T-helper 1 cell (primary cell): ENCODE results near the gene AKT3.
"Not testable (repeated sequence)": the region's sequence is repeated elsewhere in the genome, so short reads cannot be mapped to it uniquely, and the experiment has no call there.

Experiments
- DNase-seq, 5 donors: peaks; one replicate each; pipeline ENCODE4 v3.0.0-alpha.2; 2012 to 2020

Gene AKT3

GRCh38 chr1:243595527-243596210 lies 254.4 kb downstream of the AKT3 start:
- DNase-seq, result peak in 1 of 5 donors; percentile 63

- no peak for DNase-seq
Measured at GRCh38 chr1:243594455-243594854, 255.6 kb downstream of the AKT3 start.

DNA sequence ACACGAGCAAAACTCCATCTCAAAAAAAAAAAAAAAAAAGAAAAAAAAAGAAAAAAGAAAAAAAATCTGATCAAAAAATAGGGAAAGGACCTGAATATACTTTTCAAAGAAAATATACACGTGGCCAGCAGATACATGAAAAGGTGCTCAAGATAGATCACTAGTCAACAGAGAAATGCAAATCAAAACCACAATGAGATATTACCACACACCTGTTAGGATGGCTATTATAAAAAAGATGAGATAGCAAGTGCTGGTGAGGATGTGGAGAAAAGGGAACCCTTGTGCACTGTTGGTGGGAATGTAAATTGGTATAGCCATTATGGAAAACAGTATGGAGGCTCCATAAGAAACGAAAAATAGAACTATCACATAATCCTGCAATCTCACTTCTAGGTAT lies 260.8 kb downstream of the AKT3 start:
- DNase-seq, result not testable (repeated sequence)

GRCh38 chr1:243587823-243588560 lies 262.1 kb downstream of the AKT3 start:
- DNase-seq, result peak in 1 of 5 donors; percentile 82

- DNase-seq, result no peak
Measured at GRCh38 chr1:243587285-243587684, 262.8 kb downstream of the AKT3 start.

- DNase-seq, result no peak
Measured at GRCh38 chr1:243585982-243586381, 264.1 kb downstream of the AKT3 start.

GRCh38 chr1:243582326-243582725 lies 267.7 kb downstream of the AKT3 start:
- no peak for DNase-seq

DNA sequence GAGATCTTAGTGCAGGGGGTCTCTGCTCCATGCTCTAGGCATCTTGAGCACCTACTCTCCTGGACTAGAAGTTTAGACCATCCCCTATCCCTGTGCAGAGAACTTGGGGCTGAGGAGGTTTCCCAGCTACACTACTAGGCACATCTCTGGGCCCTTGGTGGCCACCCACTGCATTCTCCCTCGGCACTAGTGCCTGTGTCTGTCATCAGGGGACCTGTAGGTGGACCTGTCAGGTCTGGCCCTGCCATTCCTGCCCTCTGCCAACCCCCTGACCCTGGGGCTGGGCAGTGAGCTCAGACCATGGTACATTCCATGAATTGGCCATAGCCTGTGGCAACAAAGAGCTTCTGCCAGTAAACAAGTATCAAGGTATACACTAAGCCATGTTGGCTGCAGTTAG lies 269.1 kb downstream of the AKT3 start:
- DNase-seq, result no peak

- DNase-seq, result no peak
Measured at GRCh38 chr1:243580072-243580471, 270.0 kb downstream of the AKT3 start.

DNA sequence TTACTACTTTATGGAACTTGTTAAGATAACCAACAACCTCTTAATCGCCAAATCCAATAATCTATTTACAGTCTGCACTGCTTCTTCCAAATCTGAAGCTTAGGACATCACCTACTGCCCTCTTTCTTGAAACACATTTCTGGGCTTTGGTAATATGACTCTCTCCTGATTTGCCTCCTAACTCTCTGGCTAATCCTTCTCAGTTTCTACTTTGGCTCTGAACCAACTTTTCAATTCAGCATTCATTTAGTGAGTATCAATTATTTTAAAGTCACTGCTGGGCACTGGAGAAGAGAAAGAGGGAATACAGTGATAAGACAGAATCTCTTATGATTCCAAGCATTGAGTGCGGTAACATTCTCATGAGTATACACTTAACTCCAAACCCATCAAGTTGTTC lies 275.0 kb downstream of the AKT3 start:
- DNase-seq, result no peak

- no peak for DNase-seq
Measured at GRCh38 chr1:243572940-243573339, 277.1 kb downstream of the AKT3 start.

GRCh38 chr1:243568793-243569192 lies 281.2 kb downstream of the AKT3 start:
- no peak for DNase-seq

DNA sequence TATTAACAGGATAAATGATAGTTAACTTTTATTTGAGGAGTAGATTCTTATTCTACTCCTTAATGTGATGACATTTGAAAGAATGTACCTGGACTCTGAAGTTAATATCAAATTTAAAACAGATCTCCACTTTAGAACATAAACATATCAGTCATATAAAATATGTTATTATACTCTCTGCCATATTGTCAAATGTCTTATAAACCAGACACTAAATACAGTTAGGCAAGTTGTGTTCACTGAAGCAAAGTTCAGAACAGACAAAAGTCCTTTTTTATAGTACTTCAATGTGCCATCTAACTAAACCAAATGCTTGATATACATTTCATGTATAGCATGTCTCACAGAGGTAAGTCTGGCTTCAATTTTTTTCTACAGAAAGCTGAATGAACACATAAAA lies 285.2 kb downstream of the AKT3 start:
- no peak for DNase-seq

GRCh38 chr1:243563732-243564131 lies 286.3 kb downstream of the AKT3 start:
- no peak for DNase-seq

GRCh38 chr1:243562473-243562872 lies 287.6 kb downstream of the AKT3 start:
- DNase-seq, result no peak

GRCh38 chr1:243561588-243562319 lies 288.3 kb downstream of the AKT3 start:
- DNase-seq, result no peak

- no peak for DNase-seq
Measured at GRCh38 chr1:243559575-243560162, 290.4 kb downstream of the AKT3 start.

DNA sequence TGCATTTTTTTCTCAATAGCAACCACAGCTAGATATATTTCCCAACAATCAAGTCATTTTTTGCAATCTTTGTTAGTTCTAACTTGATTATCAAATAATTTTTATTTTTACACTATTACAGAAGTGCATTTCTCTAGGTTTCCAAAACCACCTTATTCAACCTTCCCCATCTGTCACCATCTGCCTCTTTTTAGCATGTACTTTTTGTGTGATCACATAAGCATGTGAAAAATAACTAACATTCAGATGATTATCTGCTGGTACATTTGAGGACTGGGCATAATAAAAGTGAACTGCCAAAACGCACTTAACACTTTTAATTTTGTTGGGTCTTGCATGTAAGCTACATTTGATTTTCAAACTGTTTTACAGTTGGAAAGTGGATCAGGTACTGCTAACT lies 291.5 kb downstream of the AKT3 start:
- no peak for DNase-seq

GRCh38 chr1:243557866-243558265 lies 292.2 kb downstream of the AKT3 start:
- no peak for DNase-seq

DNA sequence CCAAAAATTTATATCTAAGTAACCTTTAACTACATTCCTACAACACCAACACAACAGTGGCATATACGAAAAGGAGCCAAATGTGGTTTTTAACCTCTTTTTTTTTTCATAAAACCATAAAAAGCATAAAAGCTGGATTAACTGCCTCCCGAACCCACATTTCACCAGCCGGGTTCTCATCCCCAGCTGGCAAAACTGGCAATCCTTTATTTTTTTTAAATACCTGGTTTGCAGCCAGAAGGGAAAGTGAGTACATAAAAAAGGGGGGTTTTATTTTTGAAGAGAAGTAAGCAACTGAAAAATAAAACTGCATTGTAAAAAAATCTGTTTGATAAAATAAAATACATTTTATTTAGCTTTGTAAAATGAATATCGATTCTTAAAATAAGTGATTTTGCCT lies 295.4 kb downstream of the AKT3 start:
- DNase-seq, result no peak

DNA sequence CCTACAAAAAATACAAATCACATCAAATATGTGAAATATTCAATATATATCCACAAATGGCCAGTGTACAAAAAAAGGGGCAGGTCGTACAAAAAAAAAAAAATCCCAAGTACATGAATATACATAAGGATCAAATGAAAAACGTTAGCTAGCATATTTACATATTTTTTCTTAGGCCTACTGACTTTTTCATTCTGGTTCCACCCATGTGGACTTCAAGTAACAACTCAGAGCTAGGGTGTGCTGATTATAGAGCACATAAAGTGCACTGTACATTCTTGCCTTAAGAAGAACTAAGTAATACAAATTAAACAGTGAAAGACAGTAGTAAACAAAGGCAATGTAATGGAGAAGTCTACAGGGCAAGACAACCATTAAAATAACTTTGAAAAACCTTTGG lies 297.0 kb downstream of the AKT3 start:
- no peak for DNase-seq

- DNase-seq, result no peak
Measured at GRCh38 chr1:243550276-243550675, 299.8 kb downstream of the AKT3 start.

- DNase-seq, result no peak
Measured at GRCh38 chr1:243549791-243550190, 300.3 kb downstream of the AKT3 start.
